Endodermal cell (in vitro differentiated cells): Measurements from ENCODE around the gene FLNC. TPM values are rescaled to one million over a fixed set of nuclear protein-coding genes. Genes with fewer than 3 reads are reported as not detected.

Source experiments
- DNase-seq: peaks from one replicate; pipeline ENCODE4 v3.0.0-alpha.2; 2017
- H3K27ac ChIP-seq: 2 replicates; pipeline ENCODE4 v1.5.1; 2013; ENCODE audit warnings: mild to moderate bottlenecking, low read depth, low read length, moderate library complexity
- H3K27me3 ChIP-seq: 2 replicates; pipeline ENCODE4 v1.6.1; 2013; ENCODE audit warnings: mild to moderate bottlenecking, low read length, moderate library complexity; ENCODE audit not compliant: insufficient read depth, control insufficient read depth, poor library complexity, severe bottlenecking
- H3K36me3 ChIP-seq: 2 replicates; pipeline ENCODE4 v1.7.0; 2013; ENCODE audit warnings: mild to moderate bottlenecking, low read length, moderate library complexity; ENCODE audit not compliant: control insufficient read depth, insufficient read depth
- H3K4me1 ChIP-seq: one replicate; pipeline ENCODE4 v1.7.0; 2013; ENCODE audit warnings: low read length; ENCODE audit not compliant: control insufficient read depth, insufficient read depth
- H3K4me3 ChIP-seq: 2 replicates; pipeline ENCODE4 v1.5.1; 2013; ENCODE audit warnings: mild to moderate bottlenecking, low read length, moderate library complexity
- H3K9ac ChIP-seq: 2 replicates; pipeline ENCODE4 v1.6.1; 2013; ENCODE audit warnings: mild to moderate bottlenecking, low read length, moderate library complexity; ENCODE audit not compliant: poor library complexity, severe bottlenecking; ENCODE audit errors: extremely low read depth
- H3K9me3 ChIP-seq: 2 replicates; pipeline ENCODE4 v1.6.1; 2013; ENCODE audit warnings: mild to moderate bottlenecking, low read length, moderate library complexity; ENCODE audit not compliant: control insufficient read depth
- H3K27ac Mint-ChIP-seq: 2 replicates; pipeline ENCODE4 v1.8.0; 2020; ENCODE audit warnings: mixed read lengths
- H3K27me3 Mint-ChIP-seq: 2 replicates; pipeline ENCODE4 v1.8.0; 2021; ENCODE audit warnings: mild to moderate bottlenecking, mixed read lengths; ENCODE audit not compliant: insufficient read depth
- H3K36me3 Mint-ChIP-seq: 2 replicates; pipeline ENCODE4 v1.8.0; 2020; ENCODE audit warnings: low read depth, mixed read lengths
- H3K4me1 Mint-ChIP-seq: 2 replicates; pipeline ENCODE4 v1.8.0; 2020; ENCODE audit warnings: mixed read lengths
- H3K4me3 Mint-ChIP-seq: 2 replicates; pipeline ENCODE4 v1.8.0; 2020; ENCODE audit warnings: mild to moderate bottlenecking, moderate library complexity, mixed read lengths
- H3K9me3 Mint-ChIP-seq: 2 replicates; pipeline ENCODE4 v1.8.0; 2020; ENCODE audit warnings: mild to moderate bottlenecking, mixed read lengths
- CTCF ChIP-seq: fragments of 200-600 bp; sonication (generic); conservative IDR thresholded peaks from 2 replicates; pipeline ENCODE4 v1.5.0; 2021; ENCODE audit warnings: antibody characterized with exemption, mild to moderate bottlenecking
- WGBS, 2 experiments: methylation state at CpG; one replicate each; pipeline versions ENCODE4 v1.1.5 to v1.1.7; 2013; ENCODE audit warnings: missing lambda C conversion rate in 2 of 2, mixed read lengths in 1 of 2; ENCODE audit not compliant: insufficient coverage in 1 of 2, insufficient read length in 1 of 2; 5-methylcytosine and 5-hydroxymethylcytosine counted together
- total RNA-seq, 2 donors: library from RNA; stranded (reverse); fragmentation: NEBNext Ultra II Directional in 1 of 2; extraction: Animal tissue kit (Norgen Biotek cat#: 25700) in 1 of 2; gene quantifications; 2 replicates in 1 of 2; 3 replicates in 1 of 2; pipeline ENCODE4 v1.2.1, GENCODE V29; 2021

FLNC gene
- total RNA-seq, 2 donors from 2014 or later: 6.6 to 11.5 TPM

GRCh38 chr7:128835231-128835751 lies 5.1 kb downstream of the FLNC start:
- no peak for TF ChIP-seq CTCF
- no peaks in the 10 kb centered on the region for H3K36me3 Mint-ChIP-seq
- no peaks in the 10 kb centered on the region for H3K9me3 Mint-ChIP-seq
- H3K27ac Mint-ChIP-seq: no peak overlapping the region
- no peaks in the 10 kb centered on the region for H3K9me3 ChIP-seq
- peaks cover 15% of the 10 kb centered on the region for H3K36me3 ChIP-seq
- H3K4me1 ChIP-seq: peaks cover 7% of the 10 kb centered on the region
- H3K9ac ChIP-seq: no peak overlapping the region
- no peak for DNase-seq
- H3K4me1 Mint-ChIP-seq: peaks cover 14% of the 10 kb centered on the region
- 88 to 91% methylated on average over 9 to 16 of the region's 16 CpGs for WGBS, 2 experiments
- peaks cover 11% of the 10 kb centered on the region for H3K27me3 ChIP-seq
- peaks cover 18% of the 10 kb centered on the region for H3K27me3 Mint-ChIP-seq
- H3K27ac ChIP-seq: no peak overlapping the region
- no peak overlapping the region for H3K4me3 ChIP-seq
- H3K4me3 Mint-ChIP-seq: no peak overlapping the region

- peaks cover 4% of the 10 kb centered on the region for H3K27me3 ChIP-seq
- no peak overlapping the region for H3K4me3 ChIP-seq
- no peak for TF ChIP-seq CTCF
- peaks cover 7% of the 10 kb centered on the region for H3K4me1 ChIP-seq
- DNase-seq: no peak
- H3K27ac ChIP-seq: no peak overlapping the region
- no peaks in the 10 kb centered on the region for H3K9me3 Mint-ChIP-seq
- H3K27ac Mint-ChIP-seq: no peak overlapping the region
- no peak overlapping the region for H3K4me3 Mint-ChIP-seq
- 91 to 94% methylated on average over 6 to 14 of the region's 14 CpGs for WGBS, 2 experiments
- H3K27me3 Mint-ChIP-seq: peaks cover 11% of the 10 kb centered on the region
- peaks cover 11% of the 10 kb centered on the region for H3K4me1 Mint-ChIP-seq
- H3K9ac ChIP-seq: no peak overlapping the region
- peaks cover 15% of the 10 kb centered on the region for H3K36me3 ChIP-seq
- H3K9me3 ChIP-seq: no peaks in the 10 kb centered on the region
- no peaks in the 10 kb centered on the region for H3K36me3 Mint-ChIP-seq
Observed at GRCh38 chr7:128835790-128836641, 5.8 kb downstream of the FLNC start.

GRCh38 chr7:128836729-128837348 lies 6.6 kb downstream of the FLNC start:
- Histone ChIP-seq H3K4me1 (peaks cover 7% of the 10 kb centered on the region), H3K27ac (no peak overlapping the region), H3K9me3 (no peaks in the 10 kb centered on the region), H3K4me3 (no peak overlapping the region), H3K36me3 (peaks cover 19% of the 10 kb centered on the region), H3K27me3 (no peaks in the 10 kb centered on the region), H3K9ac (no peak overlapping the region)
- H3K36me3 Mint-ChIP-seq: no peaks in the 10 kb centered on the region
- DNase-seq: no peak
- WGBS, 2 experiments: 92 to 100% methylated on average over 1 to 14 of the region's 14 CpGs
- peaks cover 3% of the 10 kb centered on the region for H3K27me3 Mint-ChIP-seq
- no peak overlapping the region for H3K4me3 Mint-ChIP-seq
- peaks cover 11% of the 10 kb centered on the region for H3K4me1 Mint-ChIP-seq
- TF ChIP-seq CTCF: no peak
- H3K9me3 Mint-ChIP-seq: no peaks in the 10 kb centered on the region
- no peak overlapping the region for H3K27ac Mint-ChIP-seq
